Thyroid gland (tissue), 4 donors: ENCODE measurements around the gene MARCKSL1.

Source experiments
- CTCF ChIP-seq, 6 experiments: fragments of 200-600 bp in 3 of 6; fragments of 450-650 bp in 3 of 6; sonication (generic) in 3 of 6; IDR thresholded peaks; one replicate each; pipeline ENCODE4 v1.5.1; 2016 to 2019; ENCODE audit warnings: antibody characterized with exemption in 6 of 6, mild to moderate bottlenecking in 2 of 6, inconsistent platforms in 1 of 6, moderate library complexity in 1 of 6
- POLR2A ChIP-seq, 2 donors: fragments of 450-650 bp; IDR thresholded peaks; one replicate each; pipeline ENCODE4 v1.6.1; 2017; ENCODE audit warnings: antibody characterized with exemption in 2 of 2, mild to moderate bottlenecking in 2 of 2, moderate library complexity in 1 of 2

DNA sequence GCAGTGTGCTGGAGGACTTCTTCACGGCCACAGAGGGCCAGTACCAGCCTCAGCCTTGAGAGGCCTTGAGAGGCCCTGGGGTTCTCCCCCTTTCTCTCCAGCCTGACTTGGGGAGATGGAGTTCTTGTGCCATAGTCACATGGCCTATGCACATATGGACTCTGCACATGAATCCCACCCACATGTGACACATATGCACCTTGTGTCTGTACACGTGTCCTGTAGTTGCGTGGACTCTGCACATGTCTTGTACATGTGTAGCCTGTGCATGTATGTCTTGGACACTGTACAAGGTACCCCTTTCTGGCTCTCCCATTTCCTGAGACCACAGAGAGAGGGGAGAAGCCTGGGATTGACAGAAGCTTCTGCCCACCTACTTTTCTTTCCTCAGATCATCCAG lies 50.4 kb downstream of the MARCKSL1 start:
- TF ChIP-seq CTCF (IDR thresholded peaks at IDR 0.05) (no peak), POLR2A (IDR thresholded peaks at IDR 0.05) (no peak)
